SK-N-SH (cell line): ENCODE measurements around the gene KPTN. TPM values are rescaled to one million over a fixed set of nuclear protein-coding genes. Genes with fewer than 3 reads are reported as not detected.

Experiments used
- CTCF ChIA-PET: fragments of 300-600, 350-600 bp; formaldehyde crosslinking; extraction: SDS; loops from one replicate; lab custom pipeline; 2021; lab: Yijun Ruan, JAX
- POLR2A ChIA-PET: fragments of 350-600 bp; sonication (Branson Sonifier 250); formaldehyde crosslinking; extraction: SDS; loops from one replicate; lab custom pipeline; 2020; ENCODE audit warnings: antibody characterized with exemption, inconsistent platforms; lab: Yijun Ruan, JAX
- DNase-seq: peaks from one replicate; pipeline ENCODE4 v3.0.0; 2012
- H2AFZ ChIP-seq: fragments of 200-600 bp; sonication (generic); 2 replicates; pipeline ENCODE4 v1.8.1; 2016; ENCODE audit warnings: antibody characterized with exemption, mild to moderate bottlenecking, low read depth
- H3F3A ChIP-seq: fragments of 200-600 bp; sonication (generic); replicated peaks from 2 replicates; pipeline ENCODE3; 2016; ENCODE audit warnings: antibody characterized with exemption, mild to moderate bottlenecking; ENCODE audit not compliant: insufficient read depth
- H3K27ac ChIP-seq, 2 experiments: fragments of 200-500 bp in 1 of 2; fragments of 200-600 bp in 1 of 2; sonication (Bioruptor generic) in 1 of 2; sonication (generic), shearing (Covaris generic) in 1 of 2; 2 replicates each; pipeline versions ENCODE4 v1.5.1 to v1.6.1; 2014 to 2016; ENCODE audit warnings: low read depth in 2 of 2, inconsistent platforms in 1 of 2, low read length in 1 of 2, mild to moderate bottlenecking in 1 of 2, mixed read lengths in 1 of 2
- H3K27me3 ChIP-seq: fragments of 200-600 bp; sonication (generic), shearing (Covaris generic); 2 replicates; pipeline ENCODE4 v1.6.1; 2016; ENCODE audit warnings: mixed run types; ENCODE audit not compliant: insufficient read depth
- H3K36me3 ChIP-seq, 2 experiments: fragments of 200-500 bp in 1 of 2; fragments of 200-600 bp in 1 of 2; sonication (Bioruptor generic) in 1 of 2; sonication (generic) in 1 of 2; replicated peaks in 1 of 2; 2 replicates each; pipeline versions ENCODE3 to v1.5.1; 2014 to 2016; ENCODE audit warnings: low read length in 1 of 2, mild to moderate bottlenecking in 1 of 2; ENCODE audit not compliant: insufficient read depth in 2 of 2, control insufficient read depth in 1 of 2
- H3K4me1 ChIP-seq, 2 experiments: fragments of 200-500 bp in 1 of 2; fragments of 200-600 bp in 1 of 2; sonication (Bioruptor generic) in 1 of 2; sonication (generic), shearing (Covaris generic) in 1 of 2; 2 replicates each; pipeline versions ENCODE4 v1.5.1 to v1.6.1; 2014 to 2016; ENCODE audit warnings: low read depth in 1 of 2, low read length in 1 of 2, mixed run types in 1 of 2; ENCODE audit not compliant: insufficient read depth in 2 of 2, control insufficient read depth in 1 of 2
- H3K4me2 ChIP-seq: fragments of 200-600 bp; sonication (generic), shearing (Covaris generic); 2 replicates; pipeline ENCODE4 v1.6.1; 2017; ENCODE audit warnings: mixed run types
- H3K4me3 ChIP-seq, 2 experiments: fragments of 200-500 bp in 1 of 2; fragments of 200-600 bp in 1 of 2; sonication (Bioruptor generic) in 1 of 2; sonication (generic), shearing (Covaris generic) in 1 of 2; 2 replicates each; pipeline versions ENCODE4 v1.5.1 to v1.8.1; 2014 to 2016; ENCODE audit warnings: low read depth in 2 of 2, inconsistent platforms in 1 of 2, low read length in 1 of 2, mild to moderate bottlenecking in 1 of 2, mixed read lengths in 1 of 2, moderate library complexity in 1 of 2
- H3K79me2 ChIP-seq: fragments of 200-600 bp; sonication (generic); 2 replicates; pipeline ENCODE4 v1.8.1; 2017; ENCODE audit warnings: mild to moderate bottlenecking; ENCODE audit not compliant: insufficient read depth
- H3K9ac ChIP-seq: fragments of 200-600 bp; sonication (generic); 2 replicates; pipeline ENCODE4 v1.6.1; 2017; ENCODE audit warnings: mixed run types
- H3K9me2 ChIP-seq: fragments of 200-600 bp; sonication (generic); 2 replicates; pipeline ENCODE4 v1.6.1; 2017; ENCODE audit warnings: mixed run types
- H3K9me3 ChIP-seq: fragments of 200-600 bp; sonication (generic); 2 replicates; pipeline ENCODE4 v1.6.1; 2017; ENCODE audit warnings: mixed run types, mild to moderate bottlenecking, moderate library complexity
- H4K20me1 ChIP-seq: fragments of 200-600 bp; sonication (generic); 2 replicates; pipeline ENCODE4 v1.6.1; 2017; ENCODE audit warnings: mild to moderate bottlenecking, mixed run types; ENCODE audit not compliant: insufficient read depth
- CHD2 ChIP-seq: fragments of 150-350 bp; IDR thresholded peaks from 2 replicates; pipeline ENCODE4 v1.6.1; 2018; ENCODE audit warnings: low read length; ENCODE audit not compliant: partially characterized antibody
- EP300 ChIP-seq, 2 experiments: IDR thresholded peaks; 2 replicates each; pipeline versions ENCODE4 v1.4.0 to v1.6.1; 2012; ENCODE audit warnings: borderline replicate concordance in 1 of 2, low read depth in 1 of 2, low read length in 1 of 2
- FOXM1 ChIP-seq: IDR thresholded peaks from 2 replicates; pipeline ENCODE4 v1.4.0; 2012; ENCODE audit warnings: low read depth, mild to moderate bottlenecking
- GABPA ChIP-seq: IDR thresholded peaks from 2 replicates; pipeline ENCODE4 v1.4.0; 2012; ENCODE audit warnings: low read depth, mild to moderate bottlenecking
- JUND ChIP-seq: IDR thresholded peaks from 2 replicates; pipeline ENCODE4 v1.4.0; 2012
- MAX ChIP-seq: IDR thresholded peaks from 2 replicates; pipeline ENCODE4 v1.4.0; 2012; ENCODE audit warnings: low read depth
- MEF2A ChIP-seq: IDR thresholded peaks from 2 replicates; pipeline ENCODE4 v1.4.0; 2012; ENCODE audit warnings: low read depth, borderline replicate concordance
- NRF1 ChIP-seq: IDR thresholded peaks from 2 replicates; pipeline ENCODE4 v1.6.1; 2012; ENCODE audit warnings: low read depth, mild to moderate bottlenecking, low read length
- RAD21 ChIP-seq: IDR thresholded peaks from 2 replicates; pipeline ENCODE4 v1.6.1; 2012; ENCODE audit warnings: mild to moderate bottlenecking, low read length
- RCOR1 ChIP-seq: fragments of 150-350 bp; IDR thresholded peaks from 2 replicates; pipeline ENCODE4 v1.6.1; 2017; ENCODE audit warnings: antibody characterized with exemption, low read length
- RFX5 ChIP-seq: IDR thresholded peaks from 2 replicates; pipeline ENCODE4 v1.6.1; 2012; ENCODE audit warnings: mild to moderate bottlenecking, improper control_type of control experiment, low read length
- RXRA ChIP-seq: IDR thresholded peaks from 2 replicates; pipeline ENCODE4 v1.4.0; 2012; ENCODE audit warnings: low read depth, mild to moderate bottlenecking, borderline replicate concordance
- SMC3 ChIP-seq: IDR thresholded peaks from 2 replicates; pipeline ENCODE4 v1.6.1; 2012; ENCODE audit warnings: low read depth, low read length, improper control_type of control experiment
- TAF1 ChIP-seq: IDR thresholded peaks from 2 replicates; pipeline ENCODE4 v1.6.1; 2012; ENCODE audit warnings: low read depth, mild to moderate bottlenecking, low read length, moderate library complexity, borderline replicate concordance
- TEAD4 ChIP-seq: IDR thresholded peaks from 2 replicates; pipeline ENCODE4 v1.4.0; 2012; ENCODE audit warnings: mild to moderate bottlenecking, borderline replicate concordance; ENCODE audit not compliant: insufficient read depth
- YY1 ChIP-seq: IDR thresholded peaks from 2 replicates; pipeline ENCODE4 v1.4.0; 2012; ENCODE audit warnings: low read depth, mild to moderate bottlenecking
- WGBS: methylation state at CpG from one replicate; pipeline ENCODE4 v1.1.6; 2017; ENCODE audit warnings: low lambda C conversion rate; 5-methylcytosine and 5-hydroxymethylcytosine counted together
- polyA plus RNA-seq, 3 experiments: library from polyadenylated mRNA; depleted of rRNA; stranded (reverse); fragments of >200 nt; gene quantifications; 2 replicates each; pipeline ENCODE4 v1.2.3, GENCODE V29; 2012
- TF ChIP-seq, protein P1 (sequence below): IDR thresholded peaks from 2 replicates; pipeline ENCODE4 v1.4.0; 2012; ENCODE audit warnings: low read depth, borderline replicate concordance
- TF ChIP-seq, protein P2 (sequence below): IDR thresholded peaks from 2 replicates; pipeline ENCODE4; 2012
- TF ChIP-seq, protein P3 (sequence below): fragments of 200-600 bp; sonication (generic); IDR thresholded peaks from 2 replicates; pipeline ENCODE4 v1.6.1; 2017; ENCODE audit warnings: antibody characterized with exemption, mild to moderate bottlenecking, moderate library complexity

Gene KPTN
- polyA plus RNA-seq, 1 of the 3 experiments (the other 2 are of a cell fraction), result 15.8 TPM

GRCh38 chr19:47434088-47434487 is 49.9 kb downstream of the KPTN start (continued):
- no peak for TF ChIP-seq MAX
- TF ChIP-seq, protein P1, sequence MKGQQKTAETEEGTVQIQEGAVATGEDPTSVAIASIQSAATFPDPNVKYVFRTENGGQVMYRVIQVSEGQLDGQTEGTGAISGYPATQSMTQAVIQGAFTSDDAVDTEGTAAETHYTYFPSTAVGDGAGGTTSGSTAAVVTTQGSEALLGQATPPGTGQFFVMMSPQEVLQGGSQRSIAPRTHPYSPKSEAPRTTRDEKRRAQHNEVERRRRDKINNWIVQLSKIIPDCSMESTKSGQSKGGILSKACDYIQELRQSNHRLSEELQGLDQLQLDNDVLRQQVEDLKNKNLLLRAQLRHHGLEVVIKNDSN, result no peak
- TF ChIP-seq RFX5, result no peak

- TF ChIP-seq FOXM1 (no peak), RAD21 (no peak)
- TF ChIP-seq, protein P2, sequence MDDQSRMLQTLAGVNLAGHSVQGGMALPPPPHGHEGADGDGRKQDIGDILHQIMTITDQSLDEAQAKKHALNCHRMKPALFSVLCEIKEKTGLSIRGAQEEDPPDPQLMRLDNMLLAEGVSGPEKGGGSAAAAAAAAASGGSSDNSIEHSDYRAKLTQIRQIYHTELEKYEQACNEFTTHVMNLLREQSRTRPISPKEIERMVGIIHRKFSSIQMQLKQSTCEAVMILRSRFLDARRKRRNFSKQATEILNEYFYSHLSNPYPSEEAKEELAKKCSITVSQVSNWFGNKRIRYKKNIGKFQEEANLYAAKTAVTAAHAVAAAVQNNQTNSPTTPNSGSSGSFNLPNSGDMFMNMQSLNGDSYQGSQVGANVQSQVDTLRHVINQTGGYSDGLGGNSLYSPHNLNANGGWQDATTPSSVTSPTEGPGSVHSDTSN, result no peak
- ChIA-PET POLR2A (no interaction called here), CTCF (interaction anchor here (0.6 to 9.3 kb wide), 11 partner anchors 14 to 273 kb away, joined by 3 to 168 read pairs (median 7); partner anchors contain the start of genes KPTN and NAPA)
- Histone ChIP-seq H3K36me3 (no peaks in the 10 kb centered on the region), H3K9ac (no peak overlapping the region), H3K79me2 (no peaks in the 10 kb centered on the region), H3F3A (no peaks in the 10 kb centered on the region), H3K9me2 (no peaks in the 10 kb centered on the region), H3K4me1 (peaks cover 4 to 6% of the 10 kb centered on the region in 2 experiments; a peak in 2 of 4 replicates), H3K27me3 (no peaks in the 10 kb centered on the region), H3K27ac (no peak overlapping the region), H3K4me3 (no peak overlapping the region), H4K20me1 (no peaks in the 10 kb centered on the region), H2AFZ (no peak overlapping the region), H3K9me3 (no peaks in the 10 kb centered on the region), H3K4me2 (no peak overlapping the region)
- DNase-seq, result no peak
- 67% methylated on average over 1 of the region's 1 CpG for WGBS
These were observed 50.9 kb downstream of the KPTN start for GRCh38 chr19:47433121-47433520.

- TF ChIP-seq EP300 (IDR thresholded peaks at IDR 0.05; ENCODE audit: borderline replicate concordance in 1 of 2, low read depth in 1 of 2, low read length in 1 of 2) (no peak), NRF1 (no peak), RCOR1 (no peak), CHD2 (no peak), MEF2A (no peak), FOXM1 (no peak), SMC3 (no peak), YY1 (no peak), JUND (no peak), GABPA (no peak), TAF1 (no peak), RXRA (no peak), TEAD4 (no peak)
- TF ChIP-seq, protein P2, result no peak
- TF ChIP-seq, protein P3, sequence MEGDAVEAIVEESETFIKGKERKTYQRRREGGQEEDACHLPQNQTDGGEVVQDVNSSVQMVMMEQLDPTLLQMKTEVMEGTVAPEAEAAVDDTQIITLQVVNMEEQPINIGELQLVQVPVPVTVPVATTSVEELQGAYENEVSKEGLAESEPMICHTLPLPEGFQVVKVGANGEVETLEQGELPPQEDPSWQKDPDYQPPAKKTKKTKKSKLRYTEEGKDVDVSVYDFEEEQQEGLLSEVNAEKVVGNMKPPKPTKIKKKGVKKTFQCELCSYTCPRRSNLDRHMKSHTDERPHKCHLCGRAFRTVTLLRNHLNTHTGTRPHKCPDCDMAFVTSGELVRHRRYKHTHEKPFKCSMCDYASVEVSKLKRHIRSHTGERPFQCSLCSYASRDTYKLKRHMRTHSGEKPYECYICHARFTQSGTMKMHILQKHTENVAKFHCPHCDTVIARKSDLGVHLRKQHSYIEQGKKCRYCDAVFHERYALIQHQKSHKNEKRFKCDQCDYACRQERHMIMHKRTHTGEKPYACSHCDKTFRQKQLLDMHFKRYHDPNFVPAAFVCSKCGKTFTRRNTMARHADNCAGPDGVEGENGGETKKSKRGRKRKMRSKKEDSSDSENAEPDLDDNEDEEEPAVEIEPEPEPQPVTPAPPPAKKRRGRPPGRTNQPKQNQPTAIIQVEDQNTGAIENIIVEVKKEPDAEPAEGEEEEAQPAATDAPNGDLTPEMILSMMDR, result no peak
- Histone ChIP-seq H3K4me3 (no peak overlapping the region), H3K36me3 (no peaks in the 10 kb centered on the region), H3K9me3 (no peaks in the 10 kb centered on the region), H3K4me2 (no peak overlapping the region), H3F3A (peaks cover 6% of the 10 kb centered on the region), H4K20me1 (no peaks in the 10 kb centered on the region), H2AFZ (no peak overlapping the region), H3K27ac (no peak overlapping the region), H3K4me1 (peaks cover 4 to 10% of the 10 kb centered on the region in 2 experiments; a peak in 2 of 4 replicates), H3K9ac (no peak overlapping the region), H3K79me2 (no peaks in the 10 kb centered on the region), H3K27me3 (no peaks in the 10 kb centered on the region), H3K9me2 (no peaks in the 10 kb centered on the region)
- CTCF ChIA-PET, result interaction anchor here (0.7 to 9.3 kb wide), 10 partner anchors 15 to 274 kb away, joined by 3 to 168 read pairs (median 8); partner anchors contain the start of genes KPTN and NAPA
- DNase-seq, result no peak
- POLR2A ChIA-PET, result no interaction called here
These were observed 51.5 kb downstream of the KPTN start for GRCh38 chr19:47432499-47432898.
